IMR-90 (cell line): ENCODE data around the gene CDK6. TPM values are rescaled to one million over a fixed set of nuclear protein-coding genes. Genes with fewer than 3 reads are reported as not detected.

Experiments used
- ATAC-seq: fragments of 200-7000 bp; cut with Tn5 transposase; 2 replicates; pipeline ENCODE4 v1.9.1; 2020; ENCODE audit warnings: low read depth, mild to moderate bottlenecking, moderate library complexity
- BruUV-seq: library from RNA; stranded (reverse); fragments of 400-500 nt; replicated peaks from 2 replicates; lab custom pipeline; 2021; lab: Mats Ljungman, UMichigan
- CTCF ChIA-PET: fragments of 300-600 bp; formaldehyde crosslinking; extraction: SDS; loops from one replicate; lab custom pipeline; 2021; ENCODE audit warnings: antibody characterized with exemption; lab: Yijun Ruan, JAX
- POLR2A ChIA-PET: fragments of 300-600 bp; sonication (Branson Sonifier 250); formaldehyde crosslinking; loops from one replicate; lab custom pipeline; 2022; ENCODE audit warnings: antibody characterized with exemption; ENCODE audit not compliant: unreplicated experiment; lab: Charles Lee
- DNase-seq: peaks from one replicate; pipeline ENCODE4 v3.0.0; 2013
- H2AFZ ChIP-seq: replicated peaks from 2 replicates; pipeline ENCODE3; 2013; ENCODE audit warnings: low read length, mild to moderate bottlenecking; ENCODE audit not compliant: poor library complexity
- H2AK5ac ChIP-seq: 2 replicates; pipeline ENCODE4 v1.6.1; 2013; ENCODE audit warnings: low read depth, low read length, inconsistent platforms
- H2AK9ac ChIP-seq: replicated peaks from 2 replicates; pipeline ENCODE3; 2013; ENCODE audit warnings: mild to moderate bottlenecking, low read depth, low read length, moderate library complexity; ENCODE audit not compliant: poor library complexity
- H2BK120ac ChIP-seq: 2 replicates; pipeline ENCODE4 v1.6.1; 2013; ENCODE audit warnings: low read depth, low read length, inconsistent platforms
- H2BK15ac ChIP-seq: 3 replicates; pipeline ENCODE4 v1.6.1; 2013; ENCODE audit warnings: low read depth, low read length, inconsistent platforms
- H2BK20ac ChIP-seq: 2 replicates; pipeline ENCODE4 v1.6.1; 2013; ENCODE audit warnings: low read depth, mild to moderate bottlenecking, inconsistent platforms, low read length, moderate library complexity
- H2BK5ac ChIP-seq: 2 replicates; pipeline ENCODE4 v1.6.1; 2013; ENCODE audit warnings: mild to moderate bottlenecking, low read depth, low read length, inconsistent platforms; ENCODE audit not compliant: poor library complexity, severe bottlenecking
- H3K14ac ChIP-seq: replicated peaks from 2 replicates; pipeline ENCODE4 v1.6.1; 2013; ENCODE audit warnings: low read depth, low read length, inconsistent platforms
- H3K18ac ChIP-seq: 2 replicates; pipeline ENCODE4 v1.6.1; 2013; ENCODE audit warnings: low read depth, low read length, control low read depth
- H3K23ac ChIP-seq: 2 replicates; pipeline ENCODE4 v1.6.1; 2013; ENCODE audit warnings: low read depth, low read length, inconsistent platforms
- H3K27ac ChIP-seq: 2 replicates; pipeline ENCODE4 v1.5.1; 2013; ENCODE audit warnings: mild to moderate bottlenecking, control low read depth, low read length; ENCODE audit not compliant: insufficient read depth
- H3K27me3 ChIP-seq: 2 replicates; pipeline ENCODE4 v1.6.1; 2013; ENCODE audit warnings: low read length; ENCODE audit not compliant: control insufficient read depth, insufficient read depth
- H3K36me3 ChIP-seq: 2 replicates; pipeline ENCODE4 v1.6.1; 2013; ENCODE audit warnings: low read length, mixed read lengths; ENCODE audit not compliant: control insufficient read depth, insufficient read depth
- H3K4ac ChIP-seq: 2 replicates; pipeline ENCODE4 v1.6.1; 2013; ENCODE audit warnings: low read depth, low read length, inconsistent platforms
- H3K4me1 ChIP-seq: 2 replicates; pipeline ENCODE4 v1.6.1; 2013; ENCODE audit warnings: low read length, mixed read lengths; ENCODE audit not compliant: control insufficient read depth, insufficient read depth
- H3K4me2 ChIP-seq: 2 replicates; pipeline ENCODE4 v1.6.1; 2013; ENCODE audit warnings: low read depth, mild to moderate bottlenecking, control low read depth, low read length, moderate library complexity
- H3K4me3 ChIP-seq: 2 replicates; pipeline ENCODE4 v1.5.1; 2013; ENCODE audit warnings: low read depth, mild to moderate bottlenecking, control low read depth, low read length, moderate library complexity; ENCODE audit not compliant: insufficient read depth
- H3K56ac ChIP-seq: 2 replicates; pipeline ENCODE4 v1.6.1; 2013; ENCODE audit warnings: low read length, inconsistent platforms; ENCODE audit not compliant: insufficient read depth; ENCODE audit errors: extremely low read depth
- H3K79me1 ChIP-seq, 2 experiments: 2 replicates each; pipeline ENCODE4 v1.6.1; 2013; ENCODE audit warnings: low read length in 2 of 2, inconsistent platforms in 1 of 2, low read depth in 1 of 2
- H3K9ac ChIP-seq: 2 replicates; pipeline ENCODE4 v1.6.1; 2013; ENCODE audit warnings: low read depth, low read length, control low read depth
- H3K9me1 ChIP-seq: 2 replicates; pipeline ENCODE4 v1.6.1; 2013; ENCODE audit warnings: low read length, inconsistent platforms; ENCODE audit not compliant: insufficient read depth
- H3K9me3 ChIP-seq: 2 replicates; pipeline ENCODE4 v1.6.1; 2013; ENCODE audit warnings: low read length; ENCODE audit not compliant: control insufficient read depth, insufficient read depth
- H4K20me1 ChIP-seq: 2 replicates; pipeline ENCODE4 v1.6.1; 2013; ENCODE audit warnings: low read length, inconsistent platforms; ENCODE audit not compliant: insufficient read depth
- H4K5ac ChIP-seq: 2 replicates; pipeline ENCODE4 v1.6.1; 2013; ENCODE audit warnings: mild to moderate bottlenecking, low read depth, low read length, control low read depth
- H4K8ac ChIP-seq, 2 experiments: 2 replicates each; pipeline ENCODE4 v1.6.1; 2013; ENCODE audit warnings: low read depth in 2 of 2, low read length in 2 of 2, control low read depth in 1 of 2, inconsistent platforms in 1 of 2
- H4K91ac ChIP-seq: 2 replicates; pipeline ENCODE4 v1.6.1; 2013; ENCODE audit warnings: low read depth, low read length, inconsistent platforms; ENCODE audit not compliant: insufficient read depth
- RFX5 ChIP-seq: IDR thresholded peaks from 2 replicates; pipeline ENCODE4 v1.8.0; 2012; ENCODE audit warnings: low read depth, mild to moderate bottlenecking, low read length, moderate library complexity
- WGBS, 2 experiments: methylation state at CpG; one replicate each; pipeline versions ENCODE4 v1.1.5 to v1.1.7; 2013; ENCODE audit warnings: missing lambda C conversion rate in 2 of 2; ENCODE audit not compliant: insufficient read length in 1 of 2; ENCODE audit errors: extremely low coverage in 2 of 2; 5-methylcytosine and 5-hydroxymethylcytosine counted together
- dilution Hi-C: fragments of 300-500 bp; cut with HindIII; formaldehyde crosslinking; loops from one replicate; pipeline ENCODE4 v1.14.3; 2018; ENCODE audit warnings: low sequenced_read_pairs; ENCODE audit not compliant: unreplicated experiment
- in situ Hi-C: fragments of 300-500 bp; cut with MboI; formaldehyde crosslinking; loops from 3 replicates; pipeline ENCODE4 v1.14.3; 2019; ENCODE audit warnings: low sequenced_read_pairs, inconsistent platforms, mixed read lengths
- intact Hi-C: fragments of 100-400 bp; cut with micrococcal nuclease; formaldehyde crosslinking; loops from 2 replicates; pipeline ENCODE4 v1.10.0; 2022
- polyA plus RNA-seq, 3 experiments: library from polyadenylated mRNA; depleted of rRNA; stranded (reverse); fragments of >200 nt; gene quantifications; 2 replicates each; pipeline ENCODE4 v1.2.3, GENCODE V29; 2012; ENCODE audit warnings: low replicate concordance in 1 of 3
- total RNA-seq: library from RNA; depleted of rRNA; stranded (reverse); fragments of >200 nt; gene quantifications from 2 replicates; pipeline ENCODE4 v1.2.3, GENCODE V29; 2012

The CDK6 gene
- total and polyA plus RNA-seq, 2 of the 4 experiments (the other 2 are of a cell fraction) = 21.5 to 195 TPM

- intact Hi-C loops (no loop called here), dilution Hi-C loops (no loop called here), in situ Hi-C loops (no loop called here)
- Histone ChIP-seq H2AK5ac (no peak overlapping the region), H2BK20ac (no peak overlapping the region), H3K18ac (no peak overlapping the region), H3K9ac (no peak overlapping the region), H3K27ac (no peak overlapping the region), H4K91ac (no peak overlapping the region), H2AFZ (no peak overlapping the region), H3K4me2 (no peak overlapping the region), H2BK5ac (no peak overlapping the region), H4K8ac (no peak overlapping the region), H3K4me1 (peaks cover 7% of the 10 kb centered on the region), H3K14ac (no peak overlapping the region), H2BK120ac (no peak overlapping the region), H3K23ac (no peak overlapping the region), H3K36me3 (peaks cover 6% of the 10 kb centered on the region), H3K4me3 (no peak overlapping the region), H4K20me1 (peaks cover 7% of the 10 kb centered on the region; the same call in 1 of the 2 replicates), H3K9me1 (peaks cover 12% of the 10 kb centered on the region), H3K27me3 (no peaks in the 10 kb centered on the region), H3K56ac (no peak overlapping the region), H2AK9ac (no peak overlapping the region), H4K5ac (no peak overlapping the region), H3K9me3 (peaks cover 4% of the 10 kb centered on the region; the same call in 1 of the 2 replicates), H3K4ac (no peak overlapping the region), H2BK15ac (no peak overlapping the region), H3K79me1 (peaks cover 36 to 49% of the 10 kb centered on the region in 2 experiments)
- no peak for ATAC-seq
- CTCF ChIA-PET = no interaction called here
- no CpG with 5 or more reads among the region's 5 CpGs for WGBS, 2 experiments
- POLR2A ChIA-PET = no interaction called here
- no TSS peak for BruUV-seq
- DNase-seq = no peak
- no peak for TF ChIP-seq RFX5
Observed at GRCh38 chr7:92708111-92709042, 128.0 kb downstream of the CDK6 start.
